Ovary (tissue), 3 donors: ENCODE measurements around the gene EXOC7.

Experiments used
- CTCF ChIP-seq, 3 donors: fragments of 450-650 bp in 2 of 3; fragments of 200-600 bp in 1 of 3; IDR thresholded peaks; one replicate each; pipeline versions ENCODE4 v1.5.1 to v1.8.0; 2016 to 2022; ENCODE audit warnings: antibody characterized with exemption in 3 of 3, mild to moderate bottlenecking in 1 of 3
- EP300 ChIP-seq: sonication (generic); formaldehyde crosslinking; IDR thresholded peaks from one replicate; pipeline ENCODE4 v1.6.1; 2017; ENCODE audit warnings: antibody characterized with exemption
- POLR2A ChIP-seq: fragments of 450-650 bp; IDR thresholded peaks from one replicate; pipeline ENCODE4 v1.6.1; 2017; ENCODE audit warnings: antibody characterized with exemption, mild to moderate bottlenecking, moderate library complexity
- donor health status: DM: no; HTN: no; CAD: no.

- TF ChIP-seq CTCF (IDR thresholded peaks at IDR 0.05), result no peak
- TF ChIP-seq POLR2A, result no peak
- TF ChIP-seq EP300, result no peak
Measured at GRCh38 chr17:76130473-76130872, 26.9 kb upstream of the EXOC7 start.
